ENCODE measurements around the gene PPM1E. TPM values are rescaled to one million over a fixed set of nuclear protein-coding genes. Genes with fewer than 3 reads are reported as not detected.
"Not testable (repeated sequence)": the region's sequence is repeated elsewhere in the genome, so short reads cannot be mapped to it uniquely, and the experiment has no call there.

The PPM1E gene
- total RNA-seq, 4 donors from 2014 or later, result under 0.01 to 0.42 TPM; not detected in 2

GRCh38 chr17:58763263-58763662 is 7.6 kb downstream of the PPM1E start:
- H3K27ac ChIP-seq, result no peak overlapping the region
- 56 to 63% methylated on average over 1 of the region's 1 CpG for WGBS, 2 donors
- H3K9me3 ChIP-seq, result no peaks in the 10 kb centered on the region
- DNase-seq (ENCODE audit: low spot score in 2 of 2), result no peak
- TF ChIP-seq CTCF (IDR thresholded peaks at IDR 0.05), result no peak
- TF ChIP-seq POLR2A (IDR thresholded peaks at IDR 0.05), result no peak
- TF ChIP-seq EP300 (IDR thresholded peaks at IDR 0.05), result no peak
- H3K4me3 ChIP-seq, result no peak overlapping the region
- H3K4me1 ChIP-seq, result no peaks in the 10 kb centered on the region
- peaks cover 0 to 26% of the 10 kb centered on the region in 2 donors for H3K27me3 ChIP-seq
- no peaks in the 10 kb centered on the region for H3K36me3 ChIP-seq

DNA sequence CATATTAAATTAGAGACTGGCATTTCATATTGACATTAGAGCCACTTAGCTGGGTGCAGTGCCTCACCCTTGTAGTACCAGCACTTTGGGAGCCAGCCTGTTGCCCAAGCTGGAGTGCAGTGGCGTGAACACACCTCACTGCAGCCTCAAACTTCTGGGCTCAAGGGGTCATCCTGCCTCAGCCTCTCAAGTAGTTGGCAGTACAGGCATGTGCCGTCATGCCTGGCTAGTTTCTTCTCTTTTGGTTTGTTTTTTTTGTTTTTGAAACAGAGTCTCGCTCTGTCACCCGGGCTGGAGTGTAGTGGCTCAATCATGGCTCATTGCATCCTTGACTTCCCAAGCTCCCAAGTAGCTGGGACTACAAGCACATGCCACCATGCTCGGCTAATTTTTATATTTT is 8.7 kb downstream of the PPM1E start:
- Histone ChIP-seq H3K4me3 (no peak overlapping the region), H3K9me3 (no peaks in the 10 kb centered on the region), H3K27me3 (peaks cover 0 to 19% of the 10 kb centered on the region in 2 donors), H3K27ac (no peak overlapping the region), H3K36me3 (no peaks in the 10 kb centered on the region), H3K4me1 (no peaks in the 10 kb centered on the region)
- DNase-seq (ENCODE audit: low spot score in 2 of 2), result no peak
- WGBS, 2 donors, result 75 to 81% methylated on average over 5 of the region's 5 CpGs
- TF ChIP-seq POLR2A (IDR thresholded peaks at IDR 0.05) (no peak), CTCF (IDR thresholded peaks at IDR 0.05) (no peak), EP300 (IDR thresholded peaks at IDR 0.05) (no peak)

DNA sequence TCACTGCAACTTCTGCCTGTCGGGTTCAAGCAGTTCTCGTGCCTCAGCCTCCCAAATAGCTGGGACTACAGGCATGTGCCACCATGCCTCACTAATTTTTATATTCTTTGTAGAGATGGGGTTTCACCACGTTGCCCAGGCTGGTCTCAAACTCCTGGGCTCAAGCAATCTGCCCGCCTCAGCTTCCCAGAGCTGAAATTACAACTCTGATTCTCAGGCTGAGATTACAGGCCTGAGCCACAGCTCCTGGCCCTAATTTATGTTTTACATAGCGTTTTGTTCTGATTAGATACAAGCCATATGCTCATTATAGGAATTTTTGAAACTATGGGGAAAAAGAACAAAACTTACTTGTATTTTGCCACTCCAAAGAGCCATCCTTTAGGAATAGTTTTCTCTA is 22.8 kb downstream of the PPM1E start:
- not testable (repeated sequence) for DNase-seq (ENCODE audit: low spot score in 2 of 2); H3K36me3 ChIP-seq; H3K9me3 ChIP-seq; H3K4me1 ChIP-seq; H3K27ac ChIP-seq; H3K4me3 ChIP-seq; H3K27me3 ChIP-seq
- 75 to 80% methylated on average over 5 of the region's 5 CpGs for WGBS, 2 donors

- H3K9me3 ChIP-seq, result no peaks in the 10 kb centered on the region
- 54 to 70% methylated on average over 1 of the region's 1 CpG for WGBS, 2 donors
- DNase-seq (ENCODE audit: low spot score in 2 of 2), result no peak
- H3K4me1 ChIP-seq, result no peaks in the 10 kb centered on the region
- no peaks in the 10 kb centered on the region for H3K36me3 ChIP-seq
- H3K27me3 ChIP-seq, result no peaks in the 10 kb centered on the region
- TF ChIP-seq POLR2A (IDR thresholded peaks at IDR 0.05) (no peak), CTCF (IDR thresholded peaks at IDR 0.05) (no peak), EP300 (IDR thresholded peaks at IDR 0.05) (no peak)
- H3K4me3 ChIP-seq, result no peak overlapping the region
- no peak overlapping the region for H3K27ac ChIP-seq
Observed at GRCh38 chr17:58779446-58779845, 23.8 kb downstream of the PPM1E start.

GRCh38 chr17:58783380-58783779 is 27.7 kb downstream of the PPM1E start:
- Histone ChIP-seq H3K4me1 (peaks cover 0 to 6% (median 0%) of the 10 kb centered on the region in 4 donors), H3K9me3 (no peaks in the 10 kb centered on the region), H3K27me3 (no peaks in the 10 kb centered on the region), H3K4me3 (no peak overlapping the region), H3K36me3 (no peaks in the 10 kb centered on the region), H3K27ac (no peak overlapping the region)
- TF ChIP-seq CTCF (IDR thresholded peaks at IDR 0.05) (no peak), POLR2A (IDR thresholded peaks at IDR 0.05) (no peak)
- WGBS, 2 donors, result 72 to 74% methylated on average over 4 of the region's 4 CpGs
- no peak for DNase-seq (ENCODE audit: low spot score in 2 of 2)

- Histone ChIP-seq H3K9me3 (no peaks in the 10 kb centered on the region), H3K27ac (no peak overlapping the region), H3K27me3 (no peaks in the 10 kb centered on the region), H3K36me3 (no peaks in the 10 kb centered on the region), H3K4me3 (no peak overlapping the region), H3K4me1 (peaks cover 0 to 6% (median 0%) of the 10 kb centered on the region in 4 donors)
- TF ChIP-seq CTCF (IDR thresholded peaks at IDR 0.05) (no peak), POLR2A (IDR thresholded peaks at IDR 0.05) (no peak)
- 58% methylated on average over 1 of the region's 1 CpG for WGBS, 2 donors
- DNase-seq (ENCODE audit: low spot score in 2 of 2), result no peak
Observed at GRCh38 chr17:58785097-58785496, 29.4 kb downstream of the PPM1E start.
